Neuron (in vitro differentiated cells): Measurements from ENCODE around the gene ATXN7.

ENCODE experiments used
- H2AFZ ChIP-seq: one replicate; pipeline ENCODE4 v1.6.1; 2013; ENCODE audit warnings: low read depth, mild to moderate bottlenecking, inconsistent platforms, low read length, moderate library complexity
- H3K27me3 ChIP-seq: one replicate; pipeline ENCODE4 v1.6.1; 2013; ENCODE audit warnings: low read length; ENCODE audit not compliant: insufficient read depth
- H3K36me3 ChIP-seq: one replicate; pipeline ENCODE4 v1.6.1; 2013; ENCODE audit warnings: low read length; ENCODE audit not compliant: insufficient read depth
- H3K4me1 ChIP-seq: one replicate; pipeline ENCODE4 v1.6.1; 2013; ENCODE audit warnings: low read length; ENCODE audit not compliant: insufficient read depth
- H3K4me3 ChIP-seq: 2 replicates; pipeline ENCODE4 v1.5.1; 2013; ENCODE audit warnings: mild to moderate bottlenecking, low read length, moderate library complexity
- H3K9me3 ChIP-seq: one replicate; pipeline ENCODE4 v1.6.1; 2013; ENCODE audit warnings: low read length

ATXN7 gene

DNA sequence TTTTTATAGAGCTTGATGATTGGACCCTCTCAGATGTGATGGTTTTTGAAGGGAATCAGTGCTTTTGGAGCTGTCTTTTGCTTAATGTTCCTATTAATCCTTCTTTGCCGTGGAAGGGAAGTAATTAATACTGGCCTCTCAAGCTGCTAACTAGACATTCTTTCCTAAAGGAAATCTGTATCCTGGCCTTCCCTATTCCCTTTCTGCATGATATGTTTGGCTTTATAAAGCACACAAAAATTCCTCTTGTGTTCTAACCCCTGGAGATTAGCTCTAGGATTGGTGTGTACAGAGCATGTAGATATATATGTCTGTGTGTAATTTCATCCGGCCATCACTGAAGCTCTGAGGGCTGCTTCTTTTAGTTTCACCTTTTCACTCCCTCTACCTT, 6.9 kb downstream of the ATXN7 start:
- H2AFZ ChIP-seq: no peak overlapping the region
- no peaks in the 10 kb centered on the region for H3K27me3 ChIP-seq
- H3K4me3 ChIP-seq: no peak overlapping the region

DNA sequence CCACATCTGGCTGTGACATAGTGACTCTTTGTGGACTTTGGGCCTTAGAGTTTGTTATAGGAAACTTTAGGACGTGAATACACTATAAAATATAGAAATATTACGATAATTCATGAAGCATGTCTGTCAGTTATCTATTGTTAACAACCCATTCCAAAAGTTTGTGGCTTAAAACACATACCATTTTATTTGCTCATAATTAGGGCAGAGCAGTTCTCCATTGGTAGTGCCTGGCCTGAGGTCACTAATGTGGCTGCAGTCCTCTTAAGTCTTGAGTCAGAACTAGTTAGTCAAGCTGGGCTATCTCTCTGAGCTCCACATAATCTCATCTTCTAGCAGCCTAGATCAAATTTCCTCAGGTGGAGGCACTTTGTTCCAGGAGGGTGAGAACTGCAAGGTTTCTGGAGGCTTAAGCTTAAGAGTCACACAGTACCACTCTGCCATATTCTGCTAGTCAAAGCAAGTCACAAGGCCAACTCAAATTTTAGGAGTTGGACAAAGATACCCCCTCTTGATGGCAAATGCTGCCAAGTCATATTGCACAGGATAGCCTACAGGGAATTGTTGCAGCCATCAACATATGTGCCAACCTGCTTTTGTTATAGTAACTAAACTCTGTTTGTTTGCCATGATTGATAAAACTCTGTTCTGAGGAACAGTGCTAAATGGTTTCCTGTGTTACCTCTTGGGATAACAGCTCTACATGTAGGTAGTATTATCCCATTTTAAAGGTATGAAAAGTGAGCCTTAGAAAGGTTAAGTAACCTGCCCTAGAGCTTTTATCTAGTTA, 8.7 kb downstream of the ATXN7 start:
- Histone ChIP-seq H3K36me3 (peaks cover 1% of the 10 kb centered on the region), H3K27me3 (no peaks in the 10 kb centered on the region), H2AFZ (no peak overlapping the region), H3K4me3 (no peak overlapping the region), H3K9me3 (no peaks in the 10 kb centered on the region), H3K4me1 (peaks cover 8% of the 10 kb centered on the region)

More for the DNA sequence above, 6.9 kb downstream of the ATXN7 start:
- H3K36me3 ChIP-seq: peaks cover 6% of the 10 kb centered on the region
- no peaks in the 10 kb centered on the region for H3K9me3 ChIP-seq
- H3K4me1 ChIP-seq: no peaks in the 10 kb centered on the region

- no peaks in the 10 kb centered on the region for H3K36me3 ChIP-seq
- peaks cover 21% of the 10 kb centered on the region for H3K4me1 ChIP-seq
- H3K9me3 ChIP-seq: no peaks in the 10 kb centered on the region
- H3K4me3 ChIP-seq: no peak overlapping the region
- no peak overlapping the region for H2AFZ ChIP-seq
- H3K27me3 ChIP-seq: no peaks in the 10 kb centered on the region
These were observed 11.1 kb downstream of the ATXN7 start for GRCh38 chr3:63874769-63875168.

DNA sequence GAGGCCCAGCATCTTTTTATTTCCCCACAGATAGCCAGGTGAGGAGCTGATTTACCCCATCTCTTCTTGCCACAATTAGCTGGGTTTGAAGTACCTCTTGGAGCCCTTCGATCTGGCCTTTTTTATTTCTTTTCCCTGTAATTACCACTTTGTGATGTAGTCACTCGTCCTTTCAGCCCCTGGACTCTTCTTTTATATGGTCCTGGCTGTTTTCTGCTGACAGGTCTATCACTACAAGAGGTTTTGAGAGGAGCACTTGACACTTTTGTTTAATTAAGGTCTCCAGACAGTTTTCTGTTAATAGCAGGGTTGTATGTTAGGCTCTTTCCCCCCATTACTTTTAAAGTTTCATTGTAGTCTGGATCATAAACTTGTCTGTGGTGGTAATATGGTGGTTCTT, 11.8 kb downstream of the ATXN7 start:
- Histone ChIP-seq H3K9me3 (no peaks in the 10 kb centered on the region), H3K36me3 (no peaks in the 10 kb centered on the region), H3K4me1 (peaks cover 21% of the 10 kb centered on the region), H3K4me3 (no peak overlapping the region), H3K27me3 (no peaks in the 10 kb centered on the region), H2AFZ (no peak overlapping the region)

- H3K4me3 ChIP-seq: no peak overlapping the region
- no peaks in the 10 kb centered on the region for H3K27me3 ChIP-seq
- H3K36me3 ChIP-seq: no peaks in the 10 kb centered on the region
- no peak overlapping the region for H2AFZ ChIP-seq
- H3K9me3 ChIP-seq: no peaks in the 10 kb centered on the region
- peaks cover 21% of the 10 kb centered on the region for H3K4me1 ChIP-seq
These were observed 12.6 kb downstream of the ATXN7 start for GRCh38 chr3:63876260-63876659.

DNA sequence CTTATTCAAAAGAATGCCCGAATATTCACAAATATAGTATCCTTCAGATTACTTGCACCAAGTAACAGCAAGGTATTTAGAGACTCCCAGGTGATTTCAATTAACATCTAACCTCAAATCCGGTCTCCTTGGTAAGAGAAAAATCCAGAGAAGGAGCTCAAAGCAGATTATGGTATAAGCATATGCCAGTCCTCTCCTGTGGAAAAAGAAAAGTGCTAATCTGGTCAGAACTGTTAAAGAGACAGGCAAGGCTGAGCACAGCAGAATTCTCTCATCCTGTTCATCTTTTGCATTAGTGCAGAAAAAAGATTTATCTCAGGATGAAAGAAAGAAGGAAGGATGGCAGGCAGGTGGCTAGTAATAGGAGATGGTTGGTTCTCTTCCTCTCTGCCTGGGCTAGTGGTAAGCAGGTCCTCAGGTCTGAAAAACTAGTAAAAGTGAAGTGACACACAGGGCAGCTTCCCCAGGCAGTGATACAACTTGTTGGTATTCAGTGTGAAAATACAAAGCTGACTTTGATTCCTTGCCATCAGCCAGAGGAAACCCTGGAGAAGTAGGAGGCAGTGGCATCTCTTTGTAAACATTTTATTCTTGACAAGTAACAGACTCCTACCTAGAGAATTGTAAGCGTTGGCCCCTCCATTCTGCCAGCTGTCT, 14.2 kb downstream of the ATXN7 start:
- no peaks in the 10 kb centered on the region for H3K27me3 ChIP-seq
- H3K9me3 ChIP-seq: no peaks in the 10 kb centered on the region
- no peak overlapping the region for H3K4me3 ChIP-seq
- no peaks in the 10 kb centered on the region for H3K36me3 ChIP-seq
- peaks cover 21% of the 10 kb centered on the region for H3K4me1 ChIP-seq
- H2AFZ ChIP-seq: no peak overlapping the region

DNA sequence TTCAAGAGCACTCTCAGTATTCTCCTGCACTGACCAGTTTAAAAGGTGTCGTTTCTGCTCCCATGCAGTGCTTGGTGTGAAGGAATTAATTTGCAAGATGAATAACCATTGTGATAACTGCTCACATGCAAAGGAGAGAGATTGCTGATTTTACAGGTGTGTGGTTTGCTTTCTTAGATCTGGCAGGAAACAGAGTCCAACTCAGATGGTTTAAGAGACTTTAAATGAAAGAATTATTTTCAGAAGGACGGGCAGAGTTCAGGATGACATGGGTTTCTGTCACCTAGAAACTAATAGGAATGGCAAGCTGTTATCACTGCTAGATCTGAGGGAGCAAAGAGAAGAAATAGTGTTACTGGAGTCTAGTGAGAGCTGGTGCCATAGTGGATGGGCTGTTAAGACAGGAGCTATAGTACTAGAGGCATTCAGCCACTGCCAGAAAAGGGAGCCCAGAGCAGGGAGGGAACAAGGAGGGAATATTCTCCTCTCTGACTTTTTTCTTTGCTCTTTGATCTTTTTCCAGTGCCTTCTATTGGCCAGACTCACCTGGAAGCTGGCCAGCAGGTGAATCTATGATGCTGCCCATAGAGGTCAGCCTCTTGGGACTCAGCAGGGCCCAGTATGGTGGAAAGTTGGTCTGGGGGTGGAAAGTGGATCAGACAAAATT, 14.9 kb downstream of the ATXN7 start:
- no peaks in the 10 kb centered on the region for H3K36me3 ChIP-seq
- H2AFZ ChIP-seq: no peak overlapping the region
- no peak overlapping the region for H3K4me3 ChIP-seq
- no peaks in the 10 kb centered on the region for H3K27me3 ChIP-seq
- H3K9me3 ChIP-seq: no peaks in the 10 kb centered on the region
- peaks cover 21% of the 10 kb centered on the region for H3K4me1 ChIP-seq

GRCh38 chr3:63880653-63881052, 17.0 kb downstream of the ATXN7 start:
- peaks cover 21% of the 10 kb centered on the region for H3K4me1 ChIP-seq
- H3K27me3 ChIP-seq: no peaks in the 10 kb centered on the region

DNA sequence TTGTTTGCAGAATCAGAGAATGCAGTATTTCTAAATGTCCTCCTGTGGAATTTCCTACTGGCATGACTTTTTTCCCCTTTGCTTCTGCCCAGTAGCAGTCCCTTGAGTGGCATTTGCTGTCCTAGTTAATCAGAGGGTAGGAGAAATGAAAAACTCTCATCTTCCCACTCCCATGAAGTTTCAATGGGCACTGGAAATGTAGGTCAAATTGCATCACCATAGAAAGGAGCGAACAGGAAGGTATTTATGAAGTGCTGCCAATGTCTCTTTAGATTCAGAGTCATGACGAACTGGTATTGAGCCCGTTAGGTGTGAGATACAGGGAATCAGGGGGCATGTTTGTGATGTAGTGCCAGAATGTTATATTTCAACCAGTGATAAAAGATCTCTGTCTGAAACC, 23.2 kb downstream of the ATXN7 start:
- H2AFZ ChIP-seq: no peak overlapping the region
- no peaks in the 10 kb centered on the region for H3K9me3 ChIP-seq
- H3K36me3 ChIP-seq: peaks cover 2% of the 10 kb centered on the region
- H3K27me3 ChIP-seq: no peaks in the 10 kb centered on the region
- H3K4me3 ChIP-seq: no peak overlapping the region
- peaks cover 2% of the 10 kb centered on the region for H3K4me1 ChIP-seq

More at GRCh38 chr3:63880653-63881052, 17.0 kb downstream of the ATXN7 start:
- Histone ChIP-seq H3K9me3 (no peaks in the 10 kb centered on the region), H3K4me3 (no peak overlapping the region), H2AFZ (no peak overlapping the region), H3K36me3 (peaks cover 2% of the 10 kb centered on the region)

GRCh38 chr3:63891518-63891917, 27.9 kb downstream of the ATXN7 start:
- Histone ChIP-seq H3K27me3 (no peaks in the 10 kb centered on the region), H2AFZ (no peak overlapping the region), H3K9me3 (no peaks in the 10 kb centered on the region)

GRCh38 chr3:63892773-63893352, 29.2 kb downstream of the ATXN7 start:
- no peaks in the 10 kb centered on the region for H3K36me3 ChIP-seq
- no peaks in the 10 kb centered on the region for H3K4me1 ChIP-seq
- no peaks in the 10 kb centered on the region for H3K27me3 ChIP-seq
- H3K9me3 ChIP-seq: no peaks in the 10 kb centered on the region
- no peak overlapping the region for H3K4me3 ChIP-seq
- no peak overlapping the region for H2AFZ ChIP-seq

More at GRCh38 chr3:63891518-63891917, 27.9 kb downstream of the ATXN7 start:
- Histone ChIP-seq H3K4me1 (peaks cover 2% of the 10 kb centered on the region), H3K4me3 (no peak overlapping the region), H3K36me3 (no peaks in the 10 kb centered on the region)

- Histone ChIP-seq H3K27me3 (no peaks in the 10 kb centered on the region), H3K36me3 (peaks cover 15% of the 10 kb centered on the region), H3K9me3 (no peaks in the 10 kb centered on the region), H3K4me3 (no peak overlapping the region), H3K4me1 (no peaks in the 10 kb centered on the region), H2AFZ (no peak overlapping the region)
These were observed 31.9 kb downstream of the ATXN7 start for GRCh38 chr3:63895422-63896189.
